HG02759 (cell line): ENCODE results near the gene LIMS2.

Experiments
- ATAC-seq: cut with Tn5 transposase; IDR thresholded peaks from one replicate; pipeline ENCODE4 v1.9.1; 2021; ENCODE audit warnings: mild to moderate bottlenecking, moderate library complexity; ENCODE audit not compliant: unreplicated experiment

The LIMS2 gene

DNA sequence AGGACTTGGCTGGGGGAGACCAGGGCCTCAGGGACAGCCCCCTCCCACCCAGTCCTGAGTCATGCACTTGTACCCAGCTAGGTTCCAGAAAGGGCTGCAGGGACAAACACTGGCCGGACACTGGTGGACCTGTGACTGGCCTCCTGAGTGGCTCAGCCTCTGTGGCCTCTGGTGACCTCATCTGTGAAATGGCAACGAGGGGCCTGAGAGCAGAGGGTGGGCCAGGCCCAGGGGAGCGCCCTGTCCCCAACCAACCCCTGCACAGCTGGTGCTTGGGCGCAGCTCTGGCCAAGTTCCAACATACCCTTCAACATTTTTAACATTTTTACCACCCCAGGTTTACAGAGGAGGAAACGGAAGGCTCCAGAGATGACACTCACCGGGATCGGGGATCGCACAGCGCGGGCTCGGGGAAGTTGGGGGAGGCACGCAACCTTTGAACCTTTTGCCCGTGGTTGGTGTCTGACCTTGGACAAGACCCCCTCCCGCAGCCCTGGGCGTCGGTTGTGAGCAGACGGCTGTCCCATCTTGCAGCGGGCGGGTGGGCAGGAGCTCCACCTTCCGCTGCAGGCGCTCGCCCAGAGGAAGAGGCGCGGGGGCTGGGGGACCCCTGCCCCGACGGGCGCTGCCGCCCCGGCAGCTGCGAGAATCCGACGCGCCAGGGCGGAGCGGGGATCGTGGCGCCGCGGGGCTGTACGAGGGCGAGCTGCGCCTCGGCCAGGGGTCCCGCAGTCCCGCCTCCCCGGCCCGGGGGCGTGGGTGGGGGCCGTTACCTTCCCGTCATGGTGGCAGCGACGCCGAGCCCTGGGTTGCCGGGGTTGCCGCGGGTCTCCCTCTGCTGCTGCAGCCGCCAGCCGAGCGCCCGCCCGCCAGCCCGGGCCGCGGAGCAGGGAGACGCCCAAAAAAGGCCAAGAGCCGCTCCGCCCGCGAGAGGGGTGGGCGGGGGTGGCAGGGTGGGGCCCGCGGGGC lies 805 bp downstream of the LIMS2 start:
- ATAC-seq, result no peak

DNA sequence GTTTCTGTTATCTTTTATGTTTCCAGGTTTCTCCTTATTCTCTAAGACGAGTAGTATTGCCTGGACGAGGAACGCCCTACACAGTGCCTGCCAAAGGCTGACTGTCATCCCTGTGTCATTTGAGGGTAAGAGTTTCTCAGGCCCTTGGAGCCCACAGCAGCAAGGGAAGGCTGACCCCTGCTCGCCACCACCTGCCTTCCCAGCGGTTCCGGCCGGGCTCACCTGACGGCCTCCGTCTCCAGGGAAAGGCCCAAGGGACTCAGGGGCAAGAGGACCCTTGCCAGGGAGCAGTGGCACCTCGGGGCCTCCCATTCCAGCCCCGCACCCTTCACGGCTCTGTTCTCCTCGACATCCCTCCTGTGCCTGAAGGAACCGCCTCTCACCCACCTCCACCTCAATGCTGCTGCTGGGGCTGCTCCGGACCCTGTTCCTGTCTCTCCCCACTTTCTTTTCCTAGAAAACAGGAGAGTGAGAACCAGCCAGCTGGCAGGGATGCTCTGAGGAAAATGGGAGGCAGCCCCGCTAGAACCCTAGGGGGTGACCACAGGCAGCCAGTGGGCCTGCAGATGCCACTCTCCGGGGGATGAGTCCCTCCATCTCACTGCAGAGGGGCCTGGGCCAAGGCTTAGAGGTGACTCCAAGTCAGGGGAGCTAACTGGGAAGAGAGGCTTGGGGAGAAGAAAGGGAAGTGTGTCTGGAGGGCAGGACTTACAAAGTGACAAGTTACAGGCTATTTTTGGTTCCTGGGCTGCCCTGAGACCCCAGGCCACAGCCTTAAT lies 1.9 kb downstream of the LIMS2 start:
- ATAC-seq, result no peak

- no peak for ATAC-seq
Observed at GRCh38 chr2:127672341-127673224, 2.7 kb downstream of the LIMS2 start.

- no peak for ATAC-seq
Observed at GRCh38 chr2:127671557-127672302, 3.6 kb downstream of the LIMS2 start.

DNA sequence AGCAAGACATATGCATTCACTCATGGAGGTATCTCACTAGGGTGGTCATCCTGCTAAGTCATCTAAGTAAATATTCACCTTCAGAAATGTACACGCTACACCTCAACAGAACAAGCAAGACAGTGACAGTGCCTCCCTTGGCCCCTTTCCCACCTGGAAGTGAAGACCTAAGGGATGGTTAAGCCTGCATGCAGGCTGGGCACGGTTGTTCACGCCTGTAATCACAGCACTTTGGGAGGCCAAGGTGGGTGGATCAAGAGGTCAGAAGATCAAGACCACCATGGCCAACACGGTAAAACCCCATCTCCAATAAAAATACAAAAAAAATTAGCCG lies 4.4 kb downstream of the LIMS2 start:
- ATAC-seq, result no peak

GRCh38 chr2:127670055-127670956 lies 5.0 kb downstream of the LIMS2 start:
- no peak for ATAC-seq

DNA sequence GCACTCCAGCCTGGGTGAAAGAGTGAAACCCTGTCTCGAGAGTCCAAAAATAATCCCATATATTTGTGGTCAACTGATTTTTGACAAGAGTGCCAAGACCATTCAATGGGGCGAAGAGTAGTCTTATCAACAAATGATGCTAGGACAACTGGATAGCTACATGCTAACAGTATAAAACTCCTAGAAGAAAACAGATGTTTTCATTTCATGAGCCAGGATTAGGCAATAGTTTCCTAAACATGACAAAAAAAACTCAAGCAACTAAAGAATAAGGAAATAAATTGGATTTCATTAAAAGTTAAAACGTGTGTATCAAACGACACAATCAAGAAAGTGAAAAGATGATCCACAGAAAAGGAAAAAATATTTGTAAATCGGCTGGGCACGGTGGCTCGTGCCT lies 6.3 kb downstream of the LIMS2 start:
- ATAC-seq, result no peak

DNA sequence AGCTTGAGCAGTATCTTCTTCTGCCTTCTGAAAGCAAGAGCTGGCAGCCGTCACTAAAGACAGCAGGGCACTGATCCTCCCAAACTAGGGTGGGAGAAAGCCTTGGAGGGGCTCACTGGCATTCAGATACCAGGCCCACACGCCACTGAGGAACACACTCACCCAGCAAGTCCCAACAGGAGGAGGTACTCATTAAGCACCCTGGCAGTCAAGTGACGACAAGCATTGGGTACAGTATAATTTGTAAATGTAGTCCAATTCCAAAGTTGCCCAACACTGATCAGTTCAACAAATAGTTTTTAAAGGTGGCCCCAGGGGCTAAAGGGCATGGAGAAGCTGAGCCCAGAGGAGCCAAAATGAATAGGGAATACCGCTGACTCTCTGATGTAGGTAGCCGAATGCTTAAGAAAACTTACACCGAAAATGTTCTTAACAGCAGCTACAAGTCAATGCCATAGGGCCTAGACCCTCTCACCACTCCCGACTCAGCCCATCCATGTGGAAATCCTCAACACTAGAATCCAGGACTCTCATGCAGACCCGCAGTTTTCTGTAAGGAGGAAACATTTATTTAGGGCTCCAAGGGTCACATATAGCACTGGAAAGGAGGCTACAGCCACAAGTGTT lies 9.9 kb downstream of the LIMS2 start:
- no peak for ATAC-seq

- ATAC-seq, result no peak
Observed at GRCh38 chr2:127664895-127665225, 10.5 kb downstream of the LIMS2 start.

DNA sequence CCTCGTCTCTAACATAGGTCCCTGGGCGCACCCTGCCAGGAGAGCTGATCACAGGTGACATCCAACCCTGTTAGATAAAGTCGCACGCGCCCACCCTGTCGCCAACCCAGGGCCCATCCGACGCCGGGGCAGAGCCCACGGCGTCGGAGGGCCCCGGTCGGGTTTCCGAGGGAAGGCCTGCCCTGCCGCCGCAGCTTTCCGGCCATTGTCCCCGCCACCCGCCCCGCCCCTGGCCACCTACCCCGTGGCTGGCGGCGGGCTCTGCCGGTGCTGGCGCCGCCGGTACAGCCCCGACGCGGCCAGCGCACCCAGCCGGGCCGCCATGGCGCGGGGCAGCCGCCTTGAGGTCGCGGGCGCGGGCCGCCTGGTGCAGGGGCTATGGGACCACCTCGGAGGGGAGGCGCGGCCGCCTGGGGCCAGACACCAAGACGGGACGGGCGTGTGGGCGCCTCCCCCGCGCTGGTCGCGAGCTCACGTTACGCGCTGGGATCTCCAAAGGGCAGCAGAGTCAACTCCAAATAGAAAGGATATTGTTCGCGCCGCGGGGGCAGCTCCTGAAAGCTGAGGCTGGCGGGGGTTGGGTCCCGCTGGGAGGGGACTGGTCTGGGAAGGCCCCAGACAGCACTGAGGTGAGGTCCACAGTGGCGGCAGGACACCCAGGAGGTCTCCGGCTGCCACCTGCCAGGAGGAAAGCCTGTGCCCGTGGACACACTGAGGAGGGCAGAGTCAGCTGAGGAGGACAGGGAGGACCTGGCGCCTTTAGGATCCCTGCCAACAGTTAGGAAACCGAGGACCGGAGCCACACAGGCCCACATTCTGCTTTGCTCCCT lies 11.1 kb downstream of the LIMS2 start:
- ATAC-seq, result no peak

DNA sequence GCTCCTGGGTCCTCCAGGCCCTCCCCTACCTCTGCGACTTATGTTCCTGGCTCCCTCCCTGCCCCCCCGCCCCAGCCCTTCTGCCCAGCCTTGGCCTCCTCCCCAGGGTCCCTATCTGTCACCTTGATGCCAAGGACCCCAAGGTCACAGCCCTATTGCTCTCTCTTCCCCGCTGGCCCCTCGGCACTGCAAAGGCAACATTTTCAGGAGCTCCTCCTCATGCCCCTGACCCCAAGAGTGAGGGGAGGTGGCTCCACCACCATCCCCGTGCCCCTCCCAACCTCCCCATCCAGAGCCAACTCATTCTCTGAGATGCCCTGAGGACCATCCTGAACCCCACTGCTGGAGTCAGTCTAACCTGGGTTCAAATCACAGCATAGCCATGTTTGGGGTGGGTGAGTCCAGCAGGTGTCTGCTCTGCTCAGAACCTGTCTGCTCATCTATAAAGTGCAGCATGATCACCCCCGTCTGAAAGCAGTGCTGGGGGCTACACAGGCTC lies 11.7 kb downstream of the LIMS2 start:
- no peak for ATAC-seq

- no peak for ATAC-seq
Observed at GRCh38 chr2:127662937-127663565, 12.3 kb downstream of the LIMS2 start.

DNA sequence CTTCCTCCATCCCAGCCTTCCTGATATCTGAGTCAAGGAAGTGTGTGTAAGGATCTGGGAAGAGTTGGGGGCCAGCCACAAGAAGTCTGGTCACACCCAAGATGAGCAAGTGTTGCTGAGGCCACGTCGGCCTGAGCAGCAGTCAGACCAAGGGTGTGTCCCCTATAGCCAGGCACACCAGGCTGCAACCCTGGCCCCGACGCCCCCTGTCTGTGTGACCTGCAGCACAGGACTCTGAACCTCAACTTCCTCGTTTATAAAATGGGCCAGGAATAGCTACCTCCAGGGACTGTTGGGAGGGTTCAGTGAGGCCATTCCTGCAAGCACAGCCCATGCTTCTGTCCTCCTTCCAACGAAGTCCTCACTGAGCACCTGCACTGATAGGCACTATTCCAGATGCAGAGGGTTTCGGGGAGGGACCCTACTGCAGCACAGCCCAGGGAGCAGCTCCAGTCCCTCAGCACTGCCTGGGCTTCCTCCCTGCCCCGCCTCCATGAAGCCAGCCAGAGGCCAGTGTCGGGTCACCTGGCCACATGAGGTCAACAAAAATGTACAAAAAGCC lies 13.3 kb downstream of the LIMS2 start:
- ATAC-seq, result no peak

- ATAC-seq, result no peak
Observed at GRCh38 chr2:127661072-127661649, 14.2 kb downstream of the LIMS2 start.

- no peak for ATAC-seq
Observed at GRCh38 chr2:127660291-127660578, 15.1 kb downstream of the LIMS2 start.

DNA sequence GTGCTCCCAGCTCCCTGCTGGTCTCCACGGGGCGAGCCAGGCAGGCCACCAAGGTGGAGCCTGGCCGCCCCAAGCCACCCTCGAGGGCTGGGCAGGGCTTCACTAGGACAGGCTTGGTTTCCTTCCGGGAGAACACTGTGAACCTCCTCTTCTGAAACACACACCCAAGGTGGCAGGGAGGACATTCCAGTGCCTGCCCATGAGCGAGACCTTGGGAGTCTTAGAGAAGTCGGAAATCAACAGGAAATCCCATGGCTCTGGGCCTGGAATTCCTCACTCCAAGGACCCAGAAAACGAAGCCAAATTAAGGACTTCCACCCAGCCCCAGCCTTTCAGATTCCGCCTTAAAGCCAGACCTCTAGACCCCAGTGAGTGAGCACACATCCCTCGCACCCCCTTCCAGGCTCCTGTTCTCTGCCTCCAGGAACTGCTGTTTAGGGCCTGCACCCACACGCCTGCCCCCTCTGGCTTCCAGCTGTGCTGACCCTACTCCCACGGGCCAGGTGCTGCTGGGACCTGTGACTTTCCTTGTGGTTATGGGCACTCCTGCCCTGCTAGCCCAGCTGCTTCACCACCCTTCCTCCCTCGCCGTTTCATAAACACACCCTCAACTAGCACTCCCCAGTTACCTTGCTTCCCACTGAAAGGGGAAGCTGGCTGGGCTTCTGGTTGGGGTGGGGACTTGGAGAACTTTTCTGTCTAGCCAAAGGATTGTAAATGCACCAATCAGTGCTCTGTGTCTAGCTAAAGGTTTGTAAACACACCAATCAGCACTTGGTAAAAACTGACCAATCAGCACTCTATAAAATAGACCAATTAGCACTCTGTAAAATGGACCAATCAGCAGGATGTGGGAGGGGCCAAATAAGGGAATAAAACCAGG lies 15.7 kb downstream of the LIMS2 start:
- no peak for ATAC-seq
